GM12878 (cell line): ENCODE data around the gene RBM43.

Source experiments
- BCL11A ChIP-seq: IDR thresholded peaks from 2 replicates; pipeline ENCODE4 v1.6.1; 2011; ENCODE audit warnings: low read depth, low read length
- EGR1 ChIP-seq, 2 experiments: IDR thresholded peaks; 1 replicate in 1 of 2; 2 replicates in 1 of 2; pipeline ENCODE4 v1.6.1; 2011 to 2012; ENCODE audit warnings: low read depth in 2 of 2, low read length in 2 of 2, borderline replicate concordance in 1 of 2, mild to moderate bottlenecking in 1 of 2, moderate library complexity in 1 of 2
- KAT2A ChIP-seq: conservative IDR thresholded peaks from 2 replicates; pipeline ENCODE4 v1.6.1; 2011; ENCODE audit warnings: low read depth, low read length; ENCODE audit not compliant: control insufficient read depth
- MYC ChIP-seq: IDR thresholded peaks from 2 replicates; pipeline ENCODE4 v1.6.1; 2011; ENCODE audit warnings: mild to moderate bottlenecking, low read length, moderate library complexity, inconsistent platforms; ENCODE audit not compliant: insufficient read depth, insufficient replicate concordance, insufficient read length, severe bottlenecking
- NRF1 ChIP-seq: conservative IDR thresholded peaks from 2 replicates; pipeline ENCODE4 v1.6.1; 2011; ENCODE audit warnings: mild to moderate bottlenecking, low read depth, low read length, improper control_type of control experiment
- PAX5 ChIP-seq: IDR thresholded peaks from 2 replicates; pipeline ENCODE4 v1.6.1; 2011; ENCODE audit warnings: low read depth, low read length, borderline replicate concordance
- POLR2A ChIP-seq: IDR thresholded peaks from 2 replicates; pipeline ENCODE4 v1.6.1; 2011; ENCODE audit warnings: low read depth, mild to moderate bottlenecking, low read length
- TF ChIP-seq, protein P1 (sequence below), 3 experiments: IDR thresholded peaks in 2 of 3; conservative IDR thresholded peaks in 1 of 3; 2 replicates each; pipeline ENCODE4 v1.5.1; 2011; ENCODE audit warnings: low read depth in 3 of 3, low read length in 3 of 3, mild to moderate bottlenecking in 3 of 3, control low read depth in 2 of 3, moderate library complexity in 2 of 3, inconsistent platforms in 1 of 3, mixed read lengths in 1 of 3; ENCODE audit not compliant: control insufficient read depth in 2 of 3, insufficient read depth in 1 of 3; ENCODE audit errors: extremely low read depth in 1 of 3
- TF ChIP-seq, protein P2 (sequence below): IDR thresholded peaks from 2 replicates; pipeline ENCODE4 v1.6.1; 2012; ENCODE audit warnings: low read depth, low read length, improper control_type of control experiment
- TF ChIP-seq, protein P3 (sequence below): fragments of 450-650 bp; IDR thresholded peaks from 2 replicates; pipeline ENCODE4 v1.6.1; 2017; ENCODE audit warnings: mild to moderate bottlenecking
- TF ChIP-seq, protein P4 (sequence below): fragments of 450-650 bp; IDR thresholded peaks from 2 replicates; pipeline ENCODE4 v1.6.1; 2016; ENCODE audit warnings: mild to moderate bottlenecking, moderate library complexity, borderline replicate concordance

DNA sequence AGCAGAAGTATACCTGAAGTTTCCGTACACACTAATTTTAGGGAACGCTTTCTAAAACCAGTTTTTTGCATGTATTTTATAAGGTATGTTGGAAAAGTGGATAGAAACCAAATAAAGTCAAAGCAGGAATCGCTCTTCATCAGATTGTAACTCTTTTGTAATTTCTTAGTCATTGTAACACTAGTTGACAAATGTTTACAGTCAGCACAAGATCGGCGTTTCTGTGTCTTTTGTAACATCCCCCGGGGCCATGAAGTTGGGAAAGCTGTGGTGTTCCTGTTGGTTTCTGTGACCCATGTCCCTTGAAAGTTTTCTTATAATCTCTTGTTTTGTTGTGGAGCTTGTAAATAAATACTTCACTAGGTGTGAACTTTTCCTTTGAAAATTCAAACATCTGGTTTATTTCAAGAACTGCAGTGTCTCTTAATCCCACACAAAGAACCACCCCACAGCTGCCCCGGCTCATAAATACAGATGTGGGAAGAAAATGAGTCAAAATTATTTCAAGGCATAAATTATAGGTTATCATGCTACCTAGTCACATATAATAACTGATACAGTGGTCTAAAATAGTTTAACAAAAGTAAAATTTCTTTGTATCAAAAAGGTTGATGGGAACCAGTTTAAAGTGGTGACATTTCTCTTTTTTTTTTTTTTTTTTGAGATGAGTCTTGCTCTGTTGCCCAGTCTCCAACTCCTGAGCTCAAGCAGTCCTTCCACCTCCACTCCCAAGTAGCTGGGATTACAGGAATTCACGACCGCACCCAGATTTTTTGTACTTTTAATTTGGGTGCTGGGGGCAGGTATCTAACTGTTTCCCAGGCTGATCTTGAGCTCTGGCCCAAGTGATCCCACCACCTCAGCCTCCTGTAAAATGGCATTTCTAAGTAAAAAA is 28.6 kb upstream of the RBM43 start:
- TF ChIP-seq EGR1 (IDR thresholded peaks at IDR 0.05; ENCODE audit: borderline replicate concordance in 1 of 2, low read depth in 2 of 2, low read length in 2 of 2) (no peak), POLR2A (no peak), NRF1 (no peak), MYC (no peak), KAT2A (no peak), BCL11A (no peak), PAX5 (no peak)
- TF ChIP-seq, protein P1, sequence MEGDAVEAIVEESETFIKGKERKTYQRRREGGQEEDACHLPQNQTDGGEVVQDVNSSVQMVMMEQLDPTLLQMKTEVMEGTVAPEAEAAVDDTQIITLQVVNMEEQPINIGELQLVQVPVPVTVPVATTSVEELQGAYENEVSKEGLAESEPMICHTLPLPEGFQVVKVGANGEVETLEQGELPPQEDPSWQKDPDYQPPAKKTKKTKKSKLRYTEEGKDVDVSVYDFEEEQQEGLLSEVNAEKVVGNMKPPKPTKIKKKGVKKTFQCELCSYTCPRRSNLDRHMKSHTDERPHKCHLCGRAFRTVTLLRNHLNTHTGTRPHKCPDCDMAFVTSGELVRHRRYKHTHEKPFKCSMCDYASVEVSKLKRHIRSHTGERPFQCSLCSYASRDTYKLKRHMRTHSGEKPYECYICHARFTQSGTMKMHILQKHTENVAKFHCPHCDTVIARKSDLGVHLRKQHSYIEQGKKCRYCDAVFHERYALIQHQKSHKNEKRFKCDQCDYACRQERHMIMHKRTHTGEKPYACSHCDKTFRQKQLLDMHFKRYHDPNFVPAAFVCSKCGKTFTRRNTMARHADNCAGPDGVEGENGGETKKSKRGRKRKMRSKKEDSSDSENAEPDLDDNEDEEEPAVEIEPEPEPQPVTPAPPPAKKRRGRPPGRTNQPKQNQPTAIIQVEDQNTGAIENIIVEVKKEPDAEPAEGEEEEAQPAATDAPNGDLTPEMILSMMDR (IDR thresholded peaks at IDR 0.05 in 2 of 3, conservative IDR thresholded peaks at IDR 0.05 in 1 of 3; ENCODE audit: control insufficient read depth in 2 of 3, extremely low read depth in 1 of 3, insufficient read depth in 1 of 3, low read depth in 3 of 3, low read length in 3 of 3) = no peak
- TF ChIP-seq, protein P2, sequence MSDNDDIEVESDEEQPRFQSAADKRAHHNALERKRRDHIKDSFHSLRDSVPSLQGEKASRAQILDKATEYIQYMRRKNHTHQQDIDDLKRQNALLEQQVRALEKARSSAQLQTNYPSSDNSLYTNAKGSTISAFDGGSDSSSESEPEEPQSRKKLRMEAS = no peak
- TF ChIP-seq, protein P3, sequence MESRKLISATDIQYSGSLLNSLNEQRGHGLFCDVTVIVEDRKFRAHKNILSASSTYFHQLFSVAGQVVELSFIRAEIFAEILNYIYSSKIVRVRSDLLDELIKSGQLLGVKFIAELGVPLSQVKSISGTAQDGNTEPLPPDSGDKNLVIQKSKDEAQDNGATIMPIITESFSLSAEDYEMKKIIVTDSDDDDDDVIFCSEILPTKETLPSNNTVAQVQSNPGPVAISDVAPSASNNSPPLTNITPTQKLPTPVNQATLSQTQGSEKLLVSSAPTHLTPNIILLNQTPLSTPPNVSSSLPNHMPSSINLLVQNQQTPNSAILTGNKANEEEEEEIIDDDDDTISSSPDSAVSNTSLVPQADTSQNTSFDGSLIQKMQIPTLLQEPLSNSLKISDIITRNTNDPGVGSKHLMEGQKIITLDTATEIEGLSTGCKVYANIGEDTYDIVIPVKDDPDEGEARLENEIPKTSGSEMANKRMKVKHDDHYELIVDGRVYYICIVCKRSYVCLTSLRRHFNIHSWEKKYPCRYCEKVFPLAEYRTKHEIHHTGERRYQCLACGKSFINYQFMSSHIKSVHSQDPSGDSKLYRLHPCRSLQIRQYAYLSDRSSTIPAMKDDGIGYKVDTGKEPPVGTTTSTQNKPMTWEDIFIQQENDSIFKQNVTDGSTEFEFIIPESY = no peak
- TF ChIP-seq, protein P4, sequence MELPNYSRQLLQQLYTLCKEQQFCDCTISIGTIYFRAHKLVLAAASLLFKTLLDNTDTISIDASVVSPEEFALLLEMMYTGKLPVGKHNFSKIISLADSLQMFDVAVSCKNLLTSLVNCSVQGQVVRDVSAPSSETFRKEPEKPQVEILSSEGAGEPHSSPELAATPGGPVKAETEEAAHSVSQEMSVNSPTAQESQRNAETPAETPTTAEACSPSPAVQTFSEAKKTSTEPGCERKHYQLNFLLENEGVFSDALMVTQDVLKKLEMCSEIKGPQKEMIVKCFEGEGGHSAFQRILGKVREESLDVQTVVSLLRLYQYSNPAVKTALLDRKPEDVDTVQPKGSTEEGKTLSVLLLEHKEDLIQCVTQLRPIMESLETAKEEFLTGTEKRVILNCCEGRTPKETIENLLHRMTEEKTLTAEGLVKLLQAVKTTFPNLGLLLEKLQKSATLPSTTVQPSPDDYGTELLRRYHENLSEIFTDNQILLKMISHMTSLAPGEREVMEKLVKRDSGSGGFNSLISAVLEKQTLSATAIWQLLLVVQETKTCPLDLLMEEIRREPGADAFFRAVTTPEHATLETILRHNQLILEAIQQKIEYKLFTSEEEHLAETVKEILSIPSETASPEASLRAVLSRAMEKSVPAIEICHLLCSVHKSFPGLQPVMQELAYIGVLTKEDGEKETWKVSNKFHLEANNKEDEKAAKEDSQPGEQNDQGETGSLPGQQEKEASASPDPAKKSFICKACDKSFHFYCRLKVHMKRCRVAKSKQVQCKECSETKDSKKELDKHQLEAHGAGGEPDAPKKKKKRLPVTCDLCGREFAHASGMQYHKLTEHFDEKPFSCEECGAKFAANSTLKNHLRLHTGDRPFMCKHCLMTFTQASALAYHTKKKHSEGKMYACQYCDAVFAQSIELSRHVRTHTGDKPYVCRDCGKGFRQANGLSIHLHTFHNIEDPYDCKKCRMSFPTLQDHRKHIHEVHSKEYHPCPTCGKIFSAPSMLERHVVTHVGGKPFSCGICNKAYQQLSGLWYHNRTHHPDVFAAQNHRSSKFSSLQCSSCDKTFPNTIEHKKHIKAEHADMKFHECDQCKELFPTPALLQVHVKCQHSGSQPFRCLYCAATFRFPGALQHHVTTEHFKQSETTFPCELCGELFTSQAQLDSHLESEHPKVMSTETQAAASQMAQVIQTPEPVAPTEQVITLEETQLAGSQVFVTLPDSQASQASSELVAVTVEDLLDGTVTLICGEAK = peak; percentile 28; the same call in 1 of the 2 replicates
